PC-9 (cell line): ENCODE measurements around the gene SLC44A1. TPM values are rescaled to one million over a fixed set of nuclear protein-coding genes. Genes with fewer than 3 reads are reported as not detected.

Experiments used
- BruUV-seq: library from RNA; stranded (reverse); fragments of 400-500 nt; replicated peaks from 2 replicates; lab custom pipeline; 2021; lab: Mats Ljungman, UMichigan
- CTCF ChIA-PET: fragments of 300-600 bp; sonication (Branson Sonifier 250); formaldehyde crosslinking; loops from one replicate; lab custom pipeline; 2022; ENCODE audit warnings: antibody characterized with exemption; lab: Charles Lee
- POLR2A ChIA-PET: fragments of 300-600 bp; sonication (Branson Sonifier 250); formaldehyde crosslinking; loops from one replicate; lab custom pipeline; 2022; ENCODE audit warnings: antibody characterized with exemption; ENCODE audit not compliant: unreplicated experiment; lab: Charles Lee
- DNase-seq, 2 experiments: peaks; one replicate each; pipeline versions ENCODE4 v3.0.0 to v3.0.0-alpha.2; 2015 to 2022; ENCODE audit warnings: mixed read lengths in 1 of 2
- H2AFZ ChIP-seq: fragments of 200-600 bp; sonication (generic); 2 replicates; pipeline ENCODE4 v1.8.1; 2017; ENCODE audit warnings: antibody characterized with exemption
- H3F3A ChIP-seq: fragments of 200-600 bp; sonication (generic); 2 replicates; pipeline ENCODE4 v1.8.1; 2017; ENCODE audit warnings: antibody characterized with exemption, mild to moderate bottlenecking, low read depth; ENCODE audit not compliant: insufficient read depth
- H3K27ac ChIP-seq: fragments of 200-600 bp; sonication (generic); 2 replicates; pipeline ENCODE4 v1.6.1; 2016; ENCODE audit warnings: mixed run types
- H3K27me3 ChIP-seq: fragments of 200-600 bp; sonication (generic); 2 replicates; pipeline ENCODE4 v1.6.1; 2016; ENCODE audit warnings: low read depth, mixed run types; ENCODE audit not compliant: insufficient read depth
- H3K36me3 ChIP-seq: fragments of 200-600 bp; sonication (generic); 2 replicates; pipeline ENCODE4 v1.6.1; 2016; ENCODE audit warnings: low read depth, mixed run types
- H3K4me1 ChIP-seq: fragments of 200-600 bp; sonication (generic); replicated peaks from 2 replicates; pipeline ENCODE4 v1.6.1; 2016; ENCODE audit warnings: mixed run types; ENCODE audit not compliant: insufficient read depth
- H3K4me2 ChIP-seq: fragments of 200-600 bp; sonication (generic); 2 replicates; pipeline ENCODE4 v1.6.1; 2017; ENCODE audit warnings: mixed run types
- H3K4me3 ChIP-seq: fragments of 200-600 bp; sonication (generic); 2 replicates; pipeline ENCODE4 v1.6.1; 2016; ENCODE audit warnings: mixed run types
- H3K79me2 ChIP-seq: fragments of 200-600 bp; sonication (generic); 2 replicates; pipeline ENCODE4 v1.6.1; 2017; ENCODE audit warnings: low read depth, mixed run types
- H3K9me2 ChIP-seq: fragments of 200-600 bp; sonication (generic); 2 replicates; pipeline ENCODE4 v1.8.1; 2017; ENCODE audit warnings: mild to moderate bottlenecking; ENCODE audit not compliant: insufficient read depth
- H3K9me3 ChIP-seq: fragments of 200-600 bp; sonication (generic); 2 replicates; pipeline ENCODE4 v1.8.1; 2016; ENCODE audit warnings: low read depth; ENCODE audit not compliant: insufficient read depth
- H4K20me1 ChIP-seq: fragments of 200-600 bp; sonication (generic); 2 replicates; pipeline ENCODE4 v1.8.1; 2017; ENCODE audit not compliant: insufficient read depth
- CTCF ChIP-seq: fragments of 200-600 bp; sonication (generic); conservative IDR thresholded peaks from 2 replicates; pipeline ENCODE4 v1.6.1; 2017; ENCODE audit warnings: mixed run types, antibody characterized with exemption, mild to moderate bottlenecking, moderate library complexity
- EZH2 ChIP-seq: fragments of 200-600 bp; sonication (generic); IDR thresholded peaks from 2 replicates; pipeline ENCODE4 v1.8.0; 2017; ENCODE audit warnings: antibody characterized with exemption, low read depth
- intact Hi-C: fragments of 100-400 bp; cut with micrococcal nuclease; formaldehyde crosslinking; loops from one replicate; pipeline ENCODE4 v1.10.0; 2022; ENCODE audit not compliant: unreplicated experiment
- total RNA-seq: library from RNA; stranded (reverse); gene quantifications from 2 replicates; pipeline ENCODE4 v1.2.3, GENCODE V29; 2021

The SLC44A1 gene
- total RNA-seq, 1 experiment from 2014 or later, result 95.2 TPM

- no peak overlapping the region for H3K4me2 ChIP-seq
- H3K79me2 ChIP-seq, result no peaks in the 10 kb centered on the region
- H2AFZ ChIP-seq, result no peak overlapping the region
- no peaks in the 10 kb centered on the region for H3K9me3 ChIP-seq
- no TSS peak for BruUV-seq
- no peaks in the 10 kb centered on the region for H3K36me3 ChIP-seq
- CTCF ChIA-PET, result no interaction called here
- no peak overlapping the region for H3K27ac ChIP-seq
- H3K9me2 ChIP-seq, result no peaks in the 10 kb centered on the region
- H4K20me1 ChIP-seq, result no peaks in the 10 kb centered on the region
- H3K27me3 ChIP-seq, result no peaks in the 10 kb centered on the region
- intact Hi-C loops, result no loop called here
- POLR2A ChIA-PET, result no interaction called here
- TF ChIP-seq CTCF, result no peak
- no peak for TF ChIP-seq EZH2
- no peaks in the 10 kb centered on the region for H3K4me1 ChIP-seq
- DNase-seq, result no peak
- H3K4me3 ChIP-seq, result no peak overlapping the region
- no peaks in the 10 kb centered on the region for H3F3A ChIP-seq
Observed at GRCh38 chr9:105345626-105346025, 101.2 kb downstream of the SLC44A1 start.

GRCh38 chr9:105346273-105346672 is 101.8 kb downstream of the SLC44A1 start:
- H3K9me3 ChIP-seq, result no peaks in the 10 kb centered on the region
- ChIA-PET POLR2A (no interaction called here), CTCF (no interaction called here)
- no peaks in the 10 kb centered on the region for H3K27me3 ChIP-seq
- no peak overlapping the region for H3K4me3 ChIP-seq
- no peak overlapping the region for H3K27ac ChIP-seq
- H3K4me2 ChIP-seq, result no peak overlapping the region
- H3F3A ChIP-seq, result no peaks in the 10 kb centered on the region
- no peaks in the 10 kb centered on the region for H3K36me3 ChIP-seq
- BruUV-seq, result no TSS peak
- TF ChIP-seq EZH2, result no peak
- no peak for TF ChIP-seq CTCF
- no peaks in the 10 kb centered on the region for H3K79me2 ChIP-seq
- intact Hi-C loops, result no loop called here
- no peaks in the 10 kb centered on the region for H4K20me1 ChIP-seq
- no peaks in the 10 kb centered on the region for H3K9me2 ChIP-seq
- no peaks in the 10 kb centered on the region for H3K4me1 ChIP-seq
- no peak for DNase-seq
- H2AFZ ChIP-seq, result no peak overlapping the region

- no peaks in the 10 kb centered on the region for H3K36me3 ChIP-seq
- no peak for DNase-seq
- H3K4me2 ChIP-seq, result no peak overlapping the region
- TF ChIP-seq CTCF (no peak), EZH2 (no peak)
- no peaks in the 10 kb centered on the region for H3K9me3 ChIP-seq
- BruUV-seq, result no TSS peak
- no peaks in the 10 kb centered on the region for H3K4me1 ChIP-seq
- POLR2A ChIA-PET, result no interaction called here
- no peak overlapping the region for H2AFZ ChIP-seq
- H3K79me2 ChIP-seq, result no peaks in the 10 kb centered on the region
- H3K27me3 ChIP-seq, result no peaks in the 10 kb centered on the region
- no peaks in the 10 kb centered on the region for H4K20me1 ChIP-seq
- no peak overlapping the region for H3K27ac ChIP-seq
- no peaks in the 10 kb centered on the region for H3K9me2 ChIP-seq
- CTCF ChIA-PET, result interaction anchor here (0.6 kb wide), 1 partner anchor 281 kb away, joined by 3 read pairs; no protein-coding TSS in a partner anchor
- intact Hi-C loops, result loop anchor here (10.0 kb wide), 1 partner anchor 110 kb away; the partner anchor contains the start of gene SLC44A1
- H3K4me3 ChIP-seq, result no peak overlapping the region
- H3F3A ChIP-seq, result no peaks in the 10 kb centered on the region
Observed at GRCh38 chr9:105354448-105354847, 110.0 kb downstream of the SLC44A1 start.
